Transverse colon (tissue), 4 donors: ENCODE measurements around the gene CAMTA1. TPM values are rescaled to one million over a fixed set of nuclear protein-coding genes. Genes with fewer than 3 reads are reported as not detected.
"Not testable (repeated sequence)": the region's sequence is repeated elsewhere in the genome, so short reads cannot be mapped to it uniquely, and the experiment has no call there.

Source experiments
- DNase-seq: peaks from one replicate; pipeline ENCODE4 v3.0.0-alpha.2; 2019
- H3K27ac ChIP-seq, 4 donors: fragments of 200-600 bp; sonication (generic); 2 replicates each; pipeline ENCODE4 v1.5.1; 2016 to 2018; ENCODE audit warnings: inconsistent platforms in 4 of 4
- H3K27me3 ChIP-seq: fragments of 200-600 bp; sonication (generic); 2 replicates; pipeline ENCODE4 v1.5.1; 2017; ENCODE audit warnings: inconsistent platforms
- H3K36me3 ChIP-seq, 4 donors: fragments of 200-600 bp; sonication (generic); 2 replicates each; pipeline ENCODE4 v1.5.1; 2017 to 2019; ENCODE audit warnings: inconsistent platforms in 4 of 4
- H3K4me1 ChIP-seq, 4 donors: fragments of 200-600 bp; sonication (generic); 2 replicates each; pipeline ENCODE4 v1.5.1; 2017 to 2020; ENCODE audit warnings: inconsistent platforms in 4 of 4
- H3K4me3 ChIP-seq, 4 donors: fragments of 200-600 bp; sonication (generic); 1 replicate in 1 of 4; 2 replicates in 3 of 4; pipeline versions ENCODE4 v1.5.1 to v1.6.1; 2017 to 2019; ENCODE audit warnings: inconsistent platforms in 4 of 4
- H3K9me3 ChIP-seq, 2 donors: fragments of 200-600 bp; sonication (generic); 2 replicates each; pipeline ENCODE4 v1.5.1; 2017 to 2019; ENCODE audit warnings: inconsistent platforms in 2 of 2
- CTCF ChIP-seq, 5 experiments: fragments of 200-600 bp in 3 of 5; fragments of 450-650 bp in 2 of 5; sonication (generic) in 3 of 5; IDR thresholded peaks; 1 replicate in 2 of 5; 2 replicates in 3 of 5; pipeline ENCODE4 v1.5.1; 2016 to 2017; ENCODE audit warnings: antibody characterized with exemption in 5 of 5, inconsistent platforms in 3 of 5, mild to moderate bottlenecking in 2 of 5, moderate library complexity in 1 of 5
- EP300 ChIP-seq: sonication (generic); formaldehyde crosslinking; IDR thresholded peaks from one replicate; pipeline ENCODE4 v1.6.1; 2017; ENCODE audit warnings: antibody characterized with exemption, low read depth
- POLR2A ChIP-seq: fragments of 450-650 bp; IDR thresholded peaks from one replicate; pipeline ENCODE4 v1.6.1; 2016; ENCODE audit warnings: antibody characterized with exemption, mild to moderate bottlenecking, moderate library complexity
- POLR2AphosphoS5 ChIP-seq, 3 donors: sonication (generic); formaldehyde crosslinking; IDR thresholded peaks; one replicate each; pipeline ENCODE4 v1.6.1; 2016; ENCODE audit warnings: antibody characterized with exemption in 3 of 3
- WGBS, 2 donors: methylation state at CpG; one replicate each; pipeline ENCODE4 v1.1.5; 2018; ENCODE audit warnings: low coverage in 1 of 2; 5-methylcytosine and 5-hydroxymethylcytosine counted together
- in situ Hi-C, 4 donors: fragments of 200-750 bp; cut with MboI; loops; one replicate each; pipeline versions ENCODE4 v1.15.0 to v1.15.1; 2017; ENCODE audit warnings: low sequenced_read_pairs in 3 of 4, low pct_ligation_motif_present in 1 of 4, low pct_unique_long_range_greater_than_20kb in 1 of 4
- intact Hi-C: fragments of 100-400 bp; cut with DNase I; formaldehyde crosslinking; loops from one replicate; pipeline ENCODE4 v1.15.1; 2023; ENCODE audit warnings: low total_unique reads
- total RNA-seq, 4 donors: library from RNA; depleted of rRNA; stranded (reverse); fragments of >200 nt; gene quantifications; one replicate each; pipeline ENCODE4 v1.1.0, GENCODE V29; 2016

The CAMTA1 gene
- total RNA-seq, 4 donors from 2014 or later: 93.8 to 268 (median 130) TPM

DNA sequence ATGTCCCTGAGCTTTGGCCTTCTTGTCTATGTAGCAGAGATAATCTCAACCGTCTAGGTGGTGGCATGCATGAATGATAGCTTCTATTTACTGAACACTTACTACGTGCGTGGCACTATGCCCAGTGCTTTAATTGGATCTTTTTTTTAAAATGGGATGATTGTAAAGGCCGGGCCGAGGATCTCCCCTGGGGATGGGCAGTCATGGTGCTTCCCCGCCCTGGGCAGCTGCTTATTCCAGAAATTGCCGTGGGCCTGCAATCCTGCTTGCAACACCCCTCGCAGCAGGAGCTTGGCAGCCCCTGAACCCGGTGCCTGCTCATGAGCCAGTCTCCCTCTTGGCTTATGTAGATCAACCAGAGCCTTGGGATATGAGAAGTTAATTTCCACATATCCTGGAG is 360.7 kb downstream of the CAMTA1 start:
- Histone ChIP-seq H3K27ac (no peak overlapping the region), H3K36me3 (no peaks in the 10 kb centered on the region), H3K9me3 (no peaks in the 10 kb centered on the region), H3K27me3 (no peaks in the 10 kb centered on the region), H3K4me3 (no peak overlapping the region), H3K4me1 (no peaks in the 10 kb centered on the region)
- DNase-seq: no peak
- no peak for TF ChIP-seq CTCF (IDR thresholded peaks at IDR 0.05)
- no peak for TF ChIP-seq POLR2A
- 58 to 64% methylated on average over 2 to 9 of the region's 9 CpGs for WGBS, 2 donors
- intact Hi-C loops: no loop called here
- in situ Hi-C loops: no loop called here

DNA sequence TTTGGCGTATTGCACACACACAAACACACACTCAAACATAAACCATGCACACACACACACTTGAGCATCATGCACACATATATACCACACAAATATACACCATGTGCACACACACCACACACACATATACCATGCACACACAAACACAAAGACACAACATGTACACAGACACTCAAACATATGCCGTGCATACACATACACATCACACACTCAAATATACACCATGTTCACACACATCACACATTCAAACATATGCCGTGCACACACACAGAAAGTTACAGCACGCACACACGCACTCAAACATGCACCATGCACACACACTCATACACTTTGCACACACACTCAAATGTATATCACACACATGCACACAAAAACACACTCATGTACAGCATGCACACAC is 361.5 kb downstream of the CAMTA1 start:
- Histone ChIP-seq H3K27me3 (no peaks in the 10 kb centered on the region), H3K27ac (no peak overlapping the region), H3K36me3 (no peaks in the 10 kb centered on the region), H3K9me3 (no peaks in the 10 kb centered on the region), H3K4me3 (no peak overlapping the region), H3K4me1 (no peaks in the 10 kb centered on the region)
- WGBS, 2 donors: 88 to 100% methylated on average over 3 to 5 of the region's 5 CpGs
- intact Hi-C loops (no loop called here), in situ Hi-C loops (no loop called here)
- TF ChIP-seq POLR2AphosphoS5 (IDR thresholded peaks at IDR 0.05): no peak
- TF ChIP-seq EP300: no peak
- no peak for TF ChIP-seq CTCF (IDR thresholded peaks at IDR 0.05)
- no peak for TF ChIP-seq POLR2A
- no peak for DNase-seq

DNA sequence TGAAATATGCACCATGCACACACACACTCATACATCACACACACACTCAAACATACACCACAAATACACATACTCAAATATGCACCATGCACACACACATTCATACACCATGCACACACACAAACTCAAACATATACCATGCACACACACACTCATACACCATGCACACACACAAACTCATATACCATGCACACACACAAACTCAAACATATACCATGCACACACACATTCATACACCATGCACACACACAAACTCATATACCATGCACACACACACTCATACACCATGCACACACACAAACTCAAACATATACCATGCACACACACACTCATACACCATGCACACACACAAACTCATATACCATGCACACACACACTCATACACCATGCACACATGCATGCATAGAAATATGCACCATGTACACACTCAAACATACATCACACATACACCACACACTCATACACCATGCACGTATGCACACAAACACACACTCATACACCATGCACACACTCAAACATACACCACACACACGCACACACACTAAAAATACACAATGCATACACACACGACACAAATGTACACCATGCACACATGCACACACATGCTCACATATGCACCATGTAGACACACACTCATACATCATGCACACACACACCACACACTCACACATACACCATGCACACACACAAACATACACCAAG is 362.5 kb downstream of the CAMTA1 start:
- H3K27ac ChIP-seq, H3K4me1 ChIP-seq, H3K9me3 ChIP-seq, H3K4me3 ChIP-seq, H3K36me3 ChIP-seq, intact Hi-C loops, in situ Hi-C loops, H3K27me3 ChIP-seq, DNase-seq: not testable (repeated sequence)
- WGBS, 2 donors: 95 to 100% methylated on average over 1 to 3 of the region's 3 CpGs

DNA sequence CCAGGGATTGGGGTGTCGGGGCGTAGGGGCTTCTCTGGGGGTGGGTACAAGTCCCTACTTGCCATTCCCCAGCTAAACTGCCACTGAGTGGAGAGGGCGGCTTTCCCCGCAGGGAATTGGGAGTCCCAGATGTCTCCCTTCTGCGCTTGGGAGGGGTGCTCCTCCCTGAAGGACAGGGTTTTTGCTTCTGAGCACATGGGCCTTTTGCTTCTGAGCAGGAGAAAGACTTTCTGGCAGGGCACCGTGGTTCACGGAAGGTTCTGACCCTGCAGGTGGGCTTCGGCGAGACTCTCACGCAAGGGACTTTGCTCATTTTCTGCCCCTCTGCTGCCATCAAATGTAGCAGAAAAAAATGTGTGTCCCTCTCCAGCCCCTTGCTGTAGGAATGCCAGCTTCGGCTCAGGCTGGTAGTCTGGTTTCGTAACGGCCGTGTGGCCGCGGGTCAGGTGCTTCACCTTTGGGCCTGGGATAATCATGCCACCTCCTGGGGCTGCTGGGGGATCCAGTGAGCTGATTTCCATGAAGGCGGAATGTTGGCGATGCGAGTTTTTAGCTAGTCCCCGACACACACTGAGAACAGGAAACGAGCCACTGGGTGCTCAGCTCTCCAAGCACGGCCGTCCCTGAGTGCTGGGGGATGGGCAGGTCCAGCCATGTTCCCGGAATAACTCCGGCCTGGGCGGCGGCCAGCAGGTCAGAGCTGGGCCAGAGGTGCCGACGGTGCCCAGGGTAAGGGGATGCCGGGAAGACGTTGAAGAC is 364.0 kb downstream of the CAMTA1 start:
- in situ Hi-C loops (no loop called here), intact Hi-C loops (no loop called here)
- TF ChIP-seq EP300: no peak
- TF ChIP-seq POLR2AphosphoS5 (IDR thresholded peaks at IDR 0.05): no peak
- TF ChIP-seq CTCF (IDR thresholded peaks at IDR 0.05): no peak
- TF ChIP-seq POLR2A: no peak
- Histone ChIP-seq H3K4me3 (no peak overlapping the region), H3K36me3 (no peaks in the 10 kb centered on the region), H3K27me3 (no peaks in the 10 kb centered on the region), H3K27ac (no peak overlapping the region), H3K9me3 (no peaks in the 10 kb centered on the region), H3K4me1 (no peaks in the 10 kb centered on the region)
- 51% methylated on average over 29 of the region's 31 CpGs; no CpG with 5 or more reads in 1 of the 2 donors for WGBS, 2 donors
- DNase-seq: no peak
